ENCODE measurements around the gene MOCS1. TPM values are rescaled to one million over a fixed set of nuclear protein-coding genes. Genes with fewer than 3 reads are reported as not detected.

MOCS1 gene
- total RNA-seq, 3 donors from 2014 or later, result 22.0 to 30.9 (median 22.3) TPM

DNA sequence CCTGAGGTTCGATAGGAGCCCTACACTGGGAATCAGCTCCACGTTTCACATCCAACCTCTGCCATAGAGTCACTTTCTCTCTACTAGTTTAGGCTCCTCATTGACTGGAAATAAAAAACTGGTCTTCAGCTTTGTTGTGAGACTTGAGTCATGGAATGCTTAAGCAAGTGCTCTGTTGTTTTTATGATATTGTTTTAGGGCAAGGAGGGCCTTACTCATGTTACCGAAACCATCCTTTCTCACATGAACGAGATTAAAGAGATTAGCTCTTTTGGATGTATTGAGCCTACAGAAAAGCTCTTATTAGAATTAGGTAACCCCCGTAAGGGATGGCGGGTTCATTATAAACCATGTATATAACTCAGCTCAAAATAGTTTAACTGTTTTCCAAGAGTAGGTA is 6.9 kb upstream of the MOCS1 start:
- TF ChIP-seq, protein P1, sequence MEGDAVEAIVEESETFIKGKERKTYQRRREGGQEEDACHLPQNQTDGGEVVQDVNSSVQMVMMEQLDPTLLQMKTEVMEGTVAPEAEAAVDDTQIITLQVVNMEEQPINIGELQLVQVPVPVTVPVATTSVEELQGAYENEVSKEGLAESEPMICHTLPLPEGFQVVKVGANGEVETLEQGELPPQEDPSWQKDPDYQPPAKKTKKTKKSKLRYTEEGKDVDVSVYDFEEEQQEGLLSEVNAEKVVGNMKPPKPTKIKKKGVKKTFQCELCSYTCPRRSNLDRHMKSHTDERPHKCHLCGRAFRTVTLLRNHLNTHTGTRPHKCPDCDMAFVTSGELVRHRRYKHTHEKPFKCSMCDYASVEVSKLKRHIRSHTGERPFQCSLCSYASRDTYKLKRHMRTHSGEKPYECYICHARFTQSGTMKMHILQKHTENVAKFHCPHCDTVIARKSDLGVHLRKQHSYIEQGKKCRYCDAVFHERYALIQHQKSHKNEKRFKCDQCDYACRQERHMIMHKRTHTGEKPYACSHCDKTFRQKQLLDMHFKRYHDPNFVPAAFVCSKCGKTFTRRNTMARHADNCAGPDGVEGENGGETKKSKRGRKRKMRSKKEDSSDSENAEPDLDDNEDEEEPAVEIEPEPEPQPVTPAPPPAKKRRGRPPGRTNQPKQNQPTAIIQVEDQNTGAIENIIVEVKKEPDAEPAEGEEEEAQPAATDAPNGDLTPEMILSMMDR (IDR thresholded peaks at IDR 0.05), result no peak
- Histone ChIP-seq H3K36me3 (ENCODE audit: low read depth) (no peaks in the 10 kb centered on the region), H3K4me1 (ENCODE audit: low read depth) (peaks cover 27% of the 10 kb centered on the region), H3K4me3 (no peak overlapping the region), H3K9me3 (no peaks in the 10 kb centered on the region)
- intact Hi-C loops (cut with DNase I, micrococcal nuclease), result no loop called here
- ATAC-seq, result no peak
- no peak for DNase-seq

DNA sequence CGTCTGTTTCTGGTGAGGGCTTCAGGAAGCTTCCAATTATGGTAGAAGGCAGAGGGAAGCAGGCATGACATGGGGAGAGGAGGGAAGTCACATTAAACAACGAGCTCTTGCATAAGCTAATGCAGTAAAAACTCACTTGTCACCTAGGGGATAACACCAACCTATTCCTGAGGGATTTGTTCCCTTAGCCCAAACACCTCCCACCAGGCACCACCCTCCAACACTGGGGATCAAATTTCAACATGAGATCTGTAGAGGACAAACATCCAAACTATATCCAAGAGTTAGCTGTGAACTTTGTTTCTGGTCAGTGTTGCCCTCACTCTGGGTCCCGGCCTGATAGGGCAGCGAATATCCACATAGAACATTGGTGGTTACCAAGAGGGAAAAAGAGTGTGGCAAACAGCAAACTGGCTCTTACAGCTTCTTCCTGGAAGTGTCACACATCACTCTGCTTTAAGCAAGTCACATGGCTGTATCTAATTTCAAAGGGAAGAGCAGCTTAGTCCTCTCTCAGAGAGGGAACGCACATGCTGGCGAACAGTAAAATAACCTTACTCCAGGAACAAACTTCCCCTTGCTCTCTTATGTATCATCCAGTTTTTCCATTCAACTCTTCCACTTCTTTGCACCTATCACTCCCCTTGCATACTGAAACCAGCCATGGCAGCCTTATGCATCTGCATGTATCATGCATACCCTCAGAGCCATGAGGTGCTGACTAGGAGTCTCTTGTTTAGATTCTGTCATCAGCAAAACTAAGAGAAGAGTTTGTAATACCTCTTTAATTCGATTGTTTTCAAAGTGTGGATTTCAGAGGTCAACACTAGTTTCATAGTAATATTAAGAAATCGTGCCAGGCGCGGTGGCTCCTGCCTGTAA is 4.8 kb upstream of the MOCS1 start:
- DNase-seq (no peak), ATAC-seq (no peak)
- no peaks in the 10 kb centered on the region for H3K9me3 ChIP-seq
- no peak overlapping the region for H3K4me3 ChIP-seq
- H3K36me3 ChIP-seq (ENCODE audit: low read depth), result no peaks in the 10 kb centered on the region
- peaks cover 14% of the 10 kb centered on the region for H3K4me1 ChIP-seq (ENCODE audit: low read depth)
- intact Hi-C loops (cut with DNase I, micrococcal nuclease), result no loop called here
- TF ChIP-seq, protein P1 (IDR thresholded peaks at IDR 0.05), result no peak

DNA sequence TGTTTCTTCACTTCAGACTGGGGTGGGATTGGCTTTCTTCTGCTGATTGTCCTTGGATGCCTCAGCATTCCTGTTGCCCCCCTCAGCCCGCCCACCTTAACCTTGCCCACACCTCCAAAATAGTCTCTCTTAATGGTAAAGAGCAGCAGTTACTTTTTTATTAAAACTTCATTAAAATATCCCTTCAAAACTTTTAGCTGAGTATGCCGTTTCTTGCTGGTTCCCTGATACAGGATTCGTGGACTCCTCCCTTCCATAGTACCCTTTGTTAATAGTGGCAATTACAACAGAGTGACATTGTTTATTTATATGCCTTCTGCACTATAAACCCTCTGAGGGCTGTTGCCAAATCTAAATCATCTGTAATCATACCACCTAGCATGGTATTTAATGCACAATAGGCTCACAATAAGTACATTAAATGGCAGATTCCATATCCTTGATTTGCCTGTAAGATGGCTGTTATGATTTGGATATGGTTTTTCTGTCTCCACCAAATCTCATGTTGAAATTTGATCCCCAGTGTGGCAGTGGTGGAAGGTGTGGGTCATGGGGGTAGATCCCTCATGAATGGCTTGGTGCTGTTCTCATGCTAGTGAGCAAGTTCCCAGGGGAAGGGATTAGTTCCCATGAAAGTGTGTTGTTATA is 3.5 kb upstream of the MOCS1 start:
- no peak overlapping the region for H3K4me3 ChIP-seq
- TF ChIP-seq, protein P1 (IDR thresholded peaks at IDR 0.05), result no peak
- intact Hi-C loops (cut with DNase I, micrococcal nuclease), result no loop called here
- DNase-seq, result no peak
- H3K9me3 ChIP-seq, result no peaks in the 10 kb centered on the region
- ATAC-seq, result peak; percentile 61
- no peaks in the 10 kb centered on the region for H3K36me3 ChIP-seq (ENCODE audit: low read depth)
- peaks cover 17% of the 10 kb centered on the region for H3K4me1 ChIP-seq (ENCODE audit: low read depth)

DNA sequence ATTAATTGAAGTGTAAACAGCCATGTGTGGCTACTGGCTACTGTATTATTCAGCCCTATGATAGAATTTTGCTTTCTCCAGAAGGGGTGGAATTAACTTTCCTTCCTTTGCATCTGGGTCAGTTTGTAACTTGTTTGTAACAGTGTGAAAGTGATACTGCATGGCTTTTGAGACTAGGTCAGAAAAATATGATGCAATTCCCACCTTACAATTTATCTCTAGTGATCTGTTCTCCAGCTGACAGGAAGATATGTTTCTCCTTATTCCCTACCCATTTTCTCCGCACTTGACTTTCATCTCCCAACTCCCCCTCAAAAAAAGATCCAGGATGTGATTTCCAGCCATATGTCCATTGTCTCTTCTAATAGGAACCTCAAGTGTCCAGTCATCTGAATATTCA is 2.6 kb upstream of the MOCS1 start:
- H3K9me3 ChIP-seq, result no peaks in the 10 kb centered on the region
- H3K4me3 ChIP-seq, result no peak overlapping the region
- TF ChIP-seq, protein P1 (IDR thresholded peaks at IDR 0.05), result no peak
- intact Hi-C loops (cut with DNase I, micrococcal nuclease), result no loop called here
- no peaks in the 10 kb centered on the region for H3K36me3 ChIP-seq (ENCODE audit: low read depth)
- H3K4me1 ChIP-seq (ENCODE audit: low read depth), result peaks cover 17% of the 10 kb centered on the region
- ATAC-seq (no peak), DNase-seq (no peak)

DNA sequence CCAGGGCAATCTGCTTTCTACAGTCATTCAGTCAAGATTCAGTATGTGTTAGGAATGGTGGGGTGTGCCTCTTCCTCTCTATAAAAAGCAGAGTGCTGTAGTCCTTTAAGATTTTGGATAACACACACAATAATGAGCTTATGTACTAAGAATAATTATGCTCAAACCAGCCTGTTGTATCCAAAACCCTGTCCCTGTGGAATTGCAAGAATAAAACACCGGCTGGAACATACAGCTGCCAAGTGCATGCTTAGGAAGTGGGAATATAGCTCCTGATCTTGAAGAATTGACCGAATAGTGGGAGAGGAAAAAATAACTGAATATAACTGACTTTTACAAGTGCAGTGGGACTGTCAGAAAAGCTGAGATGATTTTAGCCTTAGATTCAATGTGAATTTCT is 979 bp upstream of the MOCS1 start:
- Histone ChIP-seq H3K4me3 (no peak overlapping the region), H3K4me1 (ENCODE audit: low read depth) (peaks cover 17% of the 10 kb centered on the region), H3K9me3 (no peaks in the 10 kb centered on the region), H3K36me3 (ENCODE audit: low read depth) (no peaks in the 10 kb centered on the region)
- intact Hi-C loops (cut with DNase I, micrococcal nuclease), result no loop called here
- no peak for ATAC-seq
- DNase-seq, result no peak
- TF ChIP-seq, protein P1 (IDR thresholded peaks at IDR 0.05), result no peak
